ENCODE measurements around the gene ZNF621.

The ZNF621 gene

GRCh38 chr3:40497288-40497687, 27.5 kb upstream of the ZNF621 start:
- no peak for ATAC-seq
- no peak for TF ChIP-seq CSRNP3 (CRISPR knock-in tag; IDR thresholded peaks at IDR 0.05)
- no peak for TF ChIP-seq ZNF70 (CRISPR knock-in tag; IDR thresholded peaks at IDR 0.05)
- TF ChIP-seq RARB (CRISPR knock-in tag; IDR thresholded peaks at IDR 0.05): no peak

GRCh38 chr3:40499952-40500351, 24.8 kb upstream of the ZNF621 start:
- ATAC-seq: no peak
- TF ChIP-seq ZFP3 (CRISPR knock-in tag; IDR thresholded peaks at IDR 0.05): no peak
- no peak for TF ChIP-seq CSRNP3 (CRISPR knock-in tag; IDR thresholded peaks at IDR 0.05)
- no peak for TF ChIP-seq POU6F1 (CRISPR knock-in tag; IDR thresholded peaks at IDR 0.05; ENCODE audit: borderline replicate concordance, low read depth)
- no peak for TF ChIP-seq TOX (CRISPR knock-in tag; IDR thresholded peaks at IDR 0.05; ENCODE audit: borderline replicate concordance)
- no peak for TF ChIP-seq PPARA (CRISPR knock-in tag; IDR thresholded peaks at IDR 0.05; ENCODE audit: borderline replicate concordance)
- no peak for TF ChIP-seq ARNTL (CRISPR knock-in tag; IDR thresholded peaks at IDR 0.05; ENCODE audit: borderline replicate concordance, low read depth)
- no peak for TF ChIP-seq ZNF70 (CRISPR knock-in tag; IDR thresholded peaks at IDR 0.05)
- no peak for TF ChIP-seq CSDC2 (CRISPR knock-in tag; IDR thresholded peaks at IDR 0.05)
- no peak for TF ChIP-seq ISL1 (CRISPR knock-in tag; IDR thresholded peaks at IDR 0.05)
- TF ChIP-seq CREB5 (CRISPR knock-in tag; IDR thresholded peaks at IDR 0.05; ENCODE audit: low read depth): no peak
- no peak for TF ChIP-seq BACH2 (CRISPR knock-in tag; IDR thresholded peaks at IDR 0.05; ENCODE audit: borderline replicate concordance)
- TF ChIP-seq GLIS3 (CRISPR knock-in tag; IDR thresholded peaks at IDR 0.05): no peak

- no peak for ATAC-seq
- TF ChIP-seq ZNF565 (CRISPR knock-in tag; conservative IDR thresholded peaks at IDR 0.05; ENCODE audit: low read depth): no peak
- TF ChIP-seq CSDC2 (CRISPR knock-in tag; IDR thresholded peaks at IDR 0.05): no peak
- no peak for TF ChIP-seq ZFP3 (CRISPR knock-in tag; IDR thresholded peaks at IDR 0.05)
- no peak for TF ChIP-seq ZNF8 (CRISPR knock-in tag; IDR thresholded peaks at IDR 0.05)
- no peak for TF ChIP-seq GLIS3 (CRISPR knock-in tag; IDR thresholded peaks at IDR 0.05)
- no peak for TF ChIP-seq ZNF70 (CRISPR knock-in tag; IDR thresholded peaks at IDR 0.05)
- TF ChIP-seq ZC3H10 (CRISPR knock-in tag; IDR thresholded peaks at IDR 0.05): no peak
- no peak for TF ChIP-seq ARNTL (CRISPR knock-in tag; IDR thresholded peaks at IDR 0.05; ENCODE audit: borderline replicate concordance, low read depth)
- TF ChIP-seq TSHZ2 (CRISPR knock-in tag; IDR thresholded peaks at IDR 0.05): no peak
- TF ChIP-seq ISL1 (CRISPR knock-in tag; IDR thresholded peaks at IDR 0.05): no peak
- TF ChIP-seq POU6F1 (CRISPR knock-in tag; IDR thresholded peaks at IDR 0.05; ENCODE audit: borderline replicate concordance, low read depth): no peak
- TF ChIP-seq ESRRG (CRISPR knock-in tag; IDR thresholded peaks at IDR 0.05): no peak
- no peak for TF ChIP-seq BACH2 (CRISPR knock-in tag; IDR thresholded peaks at IDR 0.05; ENCODE audit: borderline replicate concordance)
- TF ChIP-seq PPARA (CRISPR knock-in tag; IDR thresholded peaks at IDR 0.05; ENCODE audit: borderline replicate concordance): no peak
- TF ChIP-seq OSR1 (CRISPR knock-in tag; IDR thresholded peaks at IDR 0.05): no peak
Measured at GRCh38 chr3:40502034-40502433, 22.7 kb upstream of the ZNF621 start.

Data from SK-N-SH treated with all-trans-retinoic acid at 6 μM for 48 hours (cell line).